NCI-H1694 treated with DMSO at 0.1 percent for 48 hours (cell line): ENCODE data around the gene CYB5D1.

Experiments
- DNase-seq: peaks from one replicate; lab custom pipeline; 2025; lab: John Stamatoyannopoulos, UW

Gene CYB5D1

GRCh38 chr17:7833795-7834541, 23.8 kb upstream of the CYB5D1 start, which contains the start of gene KDM6B:
KDM6B (plus strand) TSS chr17:7834217; CDS start chr17:7845555, 11,338 bp downstream.
- peak; percentile 82 for DNase-seq

DNA sequence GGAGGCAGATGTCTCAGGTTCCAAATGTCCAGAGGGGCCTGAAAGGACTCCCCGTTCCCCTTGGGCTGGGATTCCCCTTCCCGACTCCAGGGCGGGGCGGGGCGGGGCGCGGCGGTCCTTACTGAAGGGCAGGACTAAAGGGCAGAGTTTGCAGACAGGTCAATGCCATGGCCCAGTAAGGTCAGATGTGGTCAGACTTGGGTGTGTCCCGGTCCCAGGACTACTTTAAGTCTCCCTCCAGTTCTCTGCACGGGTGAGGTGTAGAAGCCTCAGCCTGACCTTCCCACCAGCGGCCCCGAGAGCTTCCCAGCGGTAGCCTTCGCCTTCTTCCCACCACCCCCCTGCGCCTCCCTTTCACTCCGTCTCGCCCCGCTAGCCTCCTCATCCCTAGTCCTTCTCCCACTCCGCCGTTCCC, 23.3 kb upstream of the CYB5D1 start:
- DNase-seq: no peak

DNA sequence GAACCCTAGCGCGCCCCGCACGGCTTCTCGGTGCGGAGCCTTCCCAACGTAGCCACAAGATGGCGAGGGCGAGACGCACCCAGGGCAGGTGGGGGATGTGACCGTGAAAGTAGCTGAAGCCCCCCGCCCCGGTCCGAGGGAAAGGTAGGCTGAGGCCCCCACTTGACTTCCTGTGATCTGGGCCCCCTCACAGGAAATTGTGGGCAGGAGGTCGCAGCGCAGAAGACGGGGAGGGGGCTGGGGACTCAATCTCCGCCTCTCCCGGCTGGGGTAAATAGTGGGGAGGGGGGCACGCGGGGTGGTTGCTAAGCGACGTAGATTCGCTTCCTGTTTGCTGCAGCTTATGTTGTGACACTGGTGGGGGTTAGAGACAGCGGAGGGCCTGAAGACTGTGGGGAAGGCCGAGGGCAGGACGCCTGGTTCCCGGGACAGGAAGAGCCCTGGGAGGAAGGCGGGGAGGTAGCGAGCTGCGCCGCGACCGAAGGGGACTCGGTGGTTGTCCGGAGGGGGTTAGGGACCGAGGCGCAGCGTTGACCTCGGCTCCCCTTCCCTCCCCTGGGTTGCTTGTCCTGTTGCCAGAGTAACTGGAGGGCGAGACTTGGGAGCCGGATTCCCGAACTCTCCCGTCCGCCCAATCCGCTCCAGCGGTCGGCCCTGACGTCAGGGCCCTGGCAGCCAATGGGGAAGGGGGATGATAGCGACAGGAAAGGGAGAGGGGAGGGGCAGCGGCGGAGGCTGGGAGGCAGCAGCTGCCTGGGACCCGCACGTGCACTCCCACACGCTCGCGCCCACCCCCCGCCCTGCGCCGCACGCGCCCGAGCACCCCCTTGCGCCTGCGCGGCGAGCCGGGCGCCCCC, 22.6 kb upstream of the CYB5D1 start:
- DNase-seq: peak; percentile 94

DNA sequence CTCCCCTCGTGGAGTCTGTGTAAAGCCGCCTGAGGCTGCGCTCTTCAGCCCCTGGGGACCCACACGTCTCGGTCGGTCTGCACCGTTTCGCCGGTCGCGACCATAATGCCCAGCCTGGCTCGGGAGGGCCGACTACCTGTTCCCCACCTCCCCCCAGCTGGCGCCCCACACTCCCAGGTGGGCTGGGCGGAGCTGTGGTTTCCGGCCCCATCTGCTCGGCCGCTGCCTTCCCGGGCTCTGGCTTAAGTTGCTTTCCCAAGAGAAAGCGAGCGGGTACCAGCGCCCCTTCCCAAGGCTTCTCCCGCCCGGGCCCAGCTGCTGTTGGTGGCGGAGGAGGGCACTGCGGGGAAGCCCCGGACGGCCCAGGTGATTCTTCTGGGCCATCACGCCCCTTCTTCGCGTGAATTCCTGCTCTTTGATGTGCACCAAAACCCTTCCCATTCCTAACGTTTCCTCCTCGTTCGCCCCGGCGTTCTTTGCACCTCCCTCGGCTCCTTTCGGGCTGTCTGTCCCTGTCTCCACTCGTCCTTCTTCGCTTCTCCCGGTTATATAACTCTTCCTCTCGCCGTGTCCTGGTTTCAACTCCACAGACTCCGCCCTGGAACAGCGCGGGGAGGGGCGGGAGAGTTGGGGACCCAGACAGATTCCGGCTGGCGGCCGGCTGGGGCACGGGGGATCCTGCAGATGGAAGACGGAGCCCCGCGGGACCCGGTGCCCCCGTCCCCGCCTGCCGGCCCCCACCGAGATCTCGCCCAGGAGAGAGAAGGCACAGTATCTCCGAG, 21.8 kb upstream of the CYB5D1 start:
- DNase-seq: peak; percentile 89

- DNase-seq: peak; percentile 97
These were observed 21.0 kb upstream of the CYB5D1 start for GRCh38 chr17:7836596-7837407.

GRCh38 chr17:7837408-7838088, 20.3 kb upstream of the CYB5D1 start:
- DNase-seq: peak; percentile 33

- DNase-seq: peak; percentile 42
These were observed 19.4 kb upstream of the CYB5D1 start for GRCh38 chr17:7838090-7839075.

DNA sequence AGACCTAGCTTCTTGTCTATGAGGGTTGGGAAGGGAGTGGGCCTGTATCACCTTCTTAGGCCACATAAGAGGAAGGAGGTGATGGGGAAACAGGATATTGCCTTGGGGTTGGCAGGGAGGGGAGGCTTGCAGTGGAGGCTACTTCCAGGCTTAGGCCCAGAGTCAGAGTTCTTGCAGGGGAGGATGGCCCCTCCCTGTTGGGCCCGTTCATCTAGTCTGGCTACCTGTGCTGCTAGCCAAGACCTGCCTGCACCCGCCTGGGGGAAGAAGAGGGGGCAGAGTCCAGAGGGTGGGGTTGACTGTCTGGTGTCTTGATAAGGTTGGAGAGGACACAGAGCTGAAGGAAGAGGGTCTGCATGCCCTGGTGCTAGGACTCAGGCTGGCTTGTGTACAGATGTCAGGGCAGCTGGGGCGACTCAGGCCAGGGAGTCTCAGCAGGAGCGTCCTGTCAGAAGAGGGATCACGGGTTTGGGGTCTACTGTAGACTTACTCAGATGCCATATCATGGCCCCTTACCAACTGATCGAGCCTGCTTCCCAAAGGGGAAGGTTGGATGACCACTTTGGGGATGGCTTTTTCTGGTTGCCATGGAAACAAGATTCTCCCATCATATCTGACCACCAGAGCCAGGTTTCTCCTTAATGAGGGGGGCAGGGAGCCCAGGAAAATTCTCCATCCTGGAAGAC, 18.5 kb upstream of the CYB5D1 start:
- no peak for DNase-seq

- peak; percentile 25 for DNase-seq
These were observed 17.9 kb upstream of the CYB5D1 start for GRCh38 chr17:7839876-7840261.

DNA sequence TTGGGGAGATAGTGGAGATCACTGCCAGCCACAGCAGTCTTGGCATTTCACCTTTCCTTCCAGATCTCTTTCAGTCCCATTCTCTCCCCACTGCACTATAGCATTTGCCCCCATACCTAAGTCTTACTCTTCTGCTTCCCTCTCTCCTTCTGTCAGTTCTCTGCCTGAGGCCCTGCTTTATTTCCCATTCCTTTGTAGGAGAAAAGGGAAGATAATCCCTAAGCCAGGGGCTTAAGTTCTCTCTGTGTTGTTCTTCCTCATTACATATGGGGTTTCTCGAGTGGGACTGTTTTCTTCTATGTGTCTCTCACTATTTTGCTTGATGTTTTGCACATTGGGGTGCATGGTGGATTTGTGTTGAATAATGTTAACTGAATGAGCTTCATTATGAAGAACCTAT, 17.4 kb upstream of the CYB5D1 start:
- DNase-seq: no peak

- no peak for DNase-seq
These were observed 16.9 kb upstream of the CYB5D1 start for GRCh38 chr17:7840875-7841274.

DNA sequence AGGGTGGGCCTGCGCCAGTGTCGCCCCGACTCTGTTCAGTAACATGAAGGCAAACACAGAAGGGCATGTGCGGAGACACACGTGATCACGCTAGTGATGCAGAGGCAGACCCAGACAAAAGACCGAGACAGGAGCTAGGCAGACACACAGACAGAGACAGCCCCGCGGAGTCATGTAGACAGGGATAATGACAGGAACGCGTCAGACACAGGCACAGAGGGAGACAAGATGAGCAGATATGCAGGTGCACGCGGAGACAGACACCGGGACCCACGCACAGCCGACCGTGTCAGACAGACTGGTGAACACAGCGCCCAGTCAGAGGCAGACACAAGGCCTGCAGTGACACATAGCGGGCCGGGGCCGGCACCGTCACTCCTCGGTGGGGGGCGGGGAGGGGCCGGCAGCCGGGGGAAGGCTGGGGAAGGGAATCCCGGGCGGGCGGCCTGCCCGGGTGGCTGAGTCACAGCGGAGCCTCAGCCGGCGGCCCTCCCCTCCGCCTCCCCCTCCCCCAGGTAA, 16.3 kb upstream of the CYB5D1 start:
- DNase-seq: peak; percentile 59

GRCh38 chr17:7841915-7842379, 15.9 kb upstream of the CYB5D1 start:
- peak; percentile 78 for DNase-seq

- peak; percentile 3 for DNase-seq
These were observed 15.2 kb upstream of the CYB5D1 start for GRCh38 chr17:7842380-7843256.

DNA sequence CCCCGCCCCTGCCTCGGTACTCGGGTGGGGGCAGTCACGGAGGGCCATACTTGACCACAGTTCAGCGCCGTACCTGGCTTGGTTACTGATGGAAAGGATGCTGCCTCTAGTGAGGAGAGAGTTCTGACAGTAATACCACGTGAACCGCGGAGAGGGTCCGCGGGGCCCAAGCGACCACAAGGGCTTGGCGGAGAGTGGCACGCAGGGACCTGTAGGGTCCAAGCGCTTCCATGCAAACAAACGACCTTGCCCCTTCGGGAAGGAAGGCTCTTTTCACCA, 14.6 kb upstream of the CYB5D1 start:
- no peak for DNase-seq

DNA sequence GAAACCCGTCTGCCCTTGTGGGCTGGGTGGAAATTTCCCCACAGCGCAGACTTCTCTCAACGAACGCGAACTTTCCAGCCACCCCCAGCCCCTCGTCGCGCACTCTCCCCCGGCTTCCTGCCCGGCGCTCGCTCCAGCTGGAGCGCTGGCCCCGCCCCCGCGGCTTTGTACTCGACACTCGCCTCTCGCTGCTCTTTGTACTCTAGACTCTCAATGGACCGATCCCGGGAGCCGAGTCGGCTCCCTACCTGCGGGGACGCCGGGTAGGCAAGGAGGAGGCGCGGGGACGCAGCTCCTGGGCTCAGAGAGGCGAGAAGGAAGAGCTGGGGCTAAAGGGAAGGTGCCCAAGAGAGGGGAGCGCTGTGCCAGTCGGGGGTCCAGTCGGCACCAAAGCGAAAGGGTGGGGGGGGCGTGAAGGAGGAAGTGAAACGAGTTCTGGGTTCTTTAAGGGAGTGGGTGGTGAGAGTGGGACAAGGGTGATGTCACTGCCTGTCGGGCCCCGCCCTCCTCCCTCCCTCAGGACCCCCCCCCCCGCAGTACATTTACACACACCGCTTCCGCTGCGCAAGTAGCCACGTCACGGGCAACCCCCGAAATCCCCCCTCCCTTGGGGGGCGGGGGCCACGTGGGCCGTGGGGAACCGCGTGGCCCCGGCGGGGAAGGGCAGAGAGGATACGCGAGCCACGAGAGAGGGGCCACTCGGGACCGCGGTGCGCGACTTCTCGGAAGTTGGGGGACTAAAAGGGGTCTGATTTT, 14.1 kb upstream of the CYB5D1 start:
- DNase-seq: peak; percentile 44
